Gastrocnemius medialis (tissue), 4 donors: Measurements from ENCODE around the gene ZDHHC11. TPM values are rescaled to one million over a fixed set of nuclear protein-coding genes. Genes with fewer than 3 reads are reported as not detected.
A peak's percentile ranks its signal among the peaks of the same experiment; 100 is the strongest.
"Not testable (repeated sequence)": the region's sequence is repeated elsewhere in the genome, so short reads cannot be mapped to it uniquely, and the experiment has no call there.

Experiments used
- ATAC-seq, 2 donors: fragments of 150-250 bp; one replicate each; pipeline ENCODE4 v1.9.1; 2016
- DNase-seq, 2 donors: peaks; one replicate each; pipeline ENCODE4 v3.0.0-alpha.2; 2019
- H3K27ac ChIP-seq, 4 donors: fragments of 200-600 bp; sonication (generic); 1 replicate in 1 of 4; 2 replicates in 3 of 4; pipeline ENCODE4 v1.5.1; 2016 to 2018; ENCODE audit warnings: mild to moderate bottlenecking in 2 of 4, moderate library complexity in 1 of 4
- H3K27me3 ChIP-seq, 3 donors: fragments of 200-600 bp; sonication (generic) in 2 of 3; 1 replicate in 1 of 3; 2 replicates in 2 of 3; pipeline versions ENCODE4 v1.5.1 to v1.6.0; 2016 to 2019; ENCODE audit warnings: mild to moderate bottlenecking in 1 of 3, moderate library complexity in 1 of 3
- H3K36me3 ChIP-seq, 2 donors: fragments of 200-600 bp; sonication (generic) in 1 of 2; one replicate each; pipeline ENCODE4 v1.5.1; 2017 to 2018
- H3K4me1 ChIP-seq, 2 donors: fragments of 200-600 bp; sonication (generic) in 1 of 2; one replicate each; pipeline ENCODE4 v1.5.1; 2016 to 2017; ENCODE audit warnings: mild to moderate bottlenecking in 2 of 2
- H3K4me3 ChIP-seq, 4 donors: fragments of 200-600 bp; sonication (generic) in 3 of 4; 1 replicate in 1 of 4; 2 replicates in 3 of 4; pipeline ENCODE4 v1.5.1; 2016 to 2019; ENCODE audit warnings: mild to moderate bottlenecking in 2 of 4
- H3K9me3 ChIP-seq, 3 donors: fragments of 200-600 bp; sonication (generic) in 2 of 3; 1 replicate in 1 of 3; 2 replicates in 2 of 3; pipeline ENCODE4 v1.5.1; 2016 to 2019
- POLR2A ChIP-seq, 2 donors: fragments of 450-650 bp; IDR thresholded peaks; one replicate each; pipeline ENCODE4 v1.6.1; 2017; ENCODE audit warnings: antibody characterized with exemption in 2 of 2, mild to moderate bottlenecking in 2 of 2, moderate library complexity in 2 of 2
- in situ Hi-C, 4 donors: fragments of 200-750 bp; cut with MboI; loops; one replicate each; pipeline versions ENCODE4 v1.15.0 to v1.8.0; 2017; ENCODE audit warnings: low sequenced_read_pairs in 4 of 4
- intact Hi-C: fragments of 100-400 bp; cut with DNase I; formaldehyde crosslinking; loops from one replicate; pipeline ENCODE4 v1.15.1; 2023; ENCODE audit warnings: low total_unique reads
- total RNA-seq, 4 donors: library from RNA; depleted of rRNA; stranded (reverse); fragments of >200 nt; gene quantifications; one replicate each; pipeline versions ENCODE4 v1.1.0 to v1.2.3, GENCODE V29; 2016

Gene ZDHHC11
- total RNA-seq, 4 donors from 2014 or later: 0.85 to 3.8 (median 2.3) TPM; not detected in 1

DNA sequence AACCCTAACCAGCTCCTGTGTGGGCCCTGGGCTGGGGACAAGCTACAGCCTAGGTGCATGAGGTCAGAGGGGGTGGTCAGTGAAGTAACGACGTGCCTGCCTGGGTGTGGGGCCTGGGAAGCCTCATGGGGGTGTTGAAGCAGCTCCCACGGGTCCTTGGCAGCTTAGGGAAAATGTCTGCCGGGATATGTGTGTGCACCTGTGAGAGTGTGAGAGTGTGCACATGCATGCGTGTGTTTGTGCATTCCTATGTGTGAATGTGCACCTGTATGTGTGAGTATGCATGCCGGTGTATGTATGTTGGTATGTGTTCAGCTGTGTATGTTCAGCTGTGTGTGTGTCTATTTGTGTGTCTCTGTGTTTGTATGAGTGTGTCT is 62.9 kb downstream of the ZDHHC11 start:
- H3K27me3 ChIP-seq, H3K27ac ChIP-seq, DNase-seq, in situ Hi-C loops, H3K36me3 ChIP-seq, H3K4me3 ChIP-seq, H3K9me3 ChIP-seq, intact Hi-C loops, ATAC-seq: not testable (repeated sequence)
- H3K4me1 ChIP-seq: peaks cover 0 to 12% of the 10 kb centered on the region in 2 donors

GRCh38 chr5:787224-787856 is 63.4 kb downstream of the ZDHHC11 start:
- H3K27me3 ChIP-seq, H3K4me3 ChIP-seq, in situ Hi-C loops, H3K36me3 ChIP-seq, H3K27ac ChIP-seq, ATAC-seq, intact Hi-C loops, DNase-seq, H3K9me3 ChIP-seq: not testable (repeated sequence)
- peaks cover 0 to 12% of the 10 kb centered on the region in 2 donors for H3K4me1 ChIP-seq

DNA sequence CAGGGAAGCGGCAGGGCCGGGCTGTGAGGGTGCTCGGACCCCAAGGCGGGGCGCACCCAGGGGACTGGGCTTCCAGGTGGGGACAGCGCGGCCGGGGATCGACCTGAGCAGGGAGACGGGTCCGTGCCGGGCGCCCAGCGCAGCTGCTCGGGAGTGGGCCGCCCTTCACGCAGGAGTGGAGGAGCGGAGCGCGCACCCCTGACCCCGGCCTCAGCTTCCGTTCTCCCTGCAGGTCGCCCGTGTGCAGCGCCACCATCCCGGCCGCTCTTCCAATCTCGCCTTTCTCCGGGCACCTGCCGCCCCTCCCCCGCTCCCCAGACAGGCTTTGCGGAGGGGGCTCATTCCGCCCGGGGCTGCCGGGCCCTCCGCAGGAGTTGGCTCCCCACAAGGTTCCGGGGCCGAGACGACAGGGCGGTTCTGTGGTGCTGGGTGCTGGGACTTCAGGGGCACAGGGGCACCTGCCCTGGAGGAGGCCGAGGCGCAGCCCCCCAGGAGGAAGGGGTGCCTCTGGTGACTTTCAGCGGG is 65.5 kb downstream of the ZDHHC11 start:
- intact Hi-C loops: loop anchor here (2.0 kb wide), 1 partner anchor 108 kb away; the partner anchor contains the start of genes BRD9 and TRIP13
- Histone ChIP-seq H3K4me1 (peaks cover 0 to 12% of the 10 kb centered on the region in 2 donors), H3K4me3 (peak overlapping the region; percentile 65 to 100 (median 90)), H3K27ac (peak overlapping the region in 3 of 4 donors; percentile 69 to 86 (median 78))
- H3K9me3 ChIP-seq, DNase-seq, H3K27me3 ChIP-seq, in situ Hi-C loops, H3K36me3 ChIP-seq: not testable (repeated sequence)
- ATAC-seq: peak; percentile 16

DNA sequence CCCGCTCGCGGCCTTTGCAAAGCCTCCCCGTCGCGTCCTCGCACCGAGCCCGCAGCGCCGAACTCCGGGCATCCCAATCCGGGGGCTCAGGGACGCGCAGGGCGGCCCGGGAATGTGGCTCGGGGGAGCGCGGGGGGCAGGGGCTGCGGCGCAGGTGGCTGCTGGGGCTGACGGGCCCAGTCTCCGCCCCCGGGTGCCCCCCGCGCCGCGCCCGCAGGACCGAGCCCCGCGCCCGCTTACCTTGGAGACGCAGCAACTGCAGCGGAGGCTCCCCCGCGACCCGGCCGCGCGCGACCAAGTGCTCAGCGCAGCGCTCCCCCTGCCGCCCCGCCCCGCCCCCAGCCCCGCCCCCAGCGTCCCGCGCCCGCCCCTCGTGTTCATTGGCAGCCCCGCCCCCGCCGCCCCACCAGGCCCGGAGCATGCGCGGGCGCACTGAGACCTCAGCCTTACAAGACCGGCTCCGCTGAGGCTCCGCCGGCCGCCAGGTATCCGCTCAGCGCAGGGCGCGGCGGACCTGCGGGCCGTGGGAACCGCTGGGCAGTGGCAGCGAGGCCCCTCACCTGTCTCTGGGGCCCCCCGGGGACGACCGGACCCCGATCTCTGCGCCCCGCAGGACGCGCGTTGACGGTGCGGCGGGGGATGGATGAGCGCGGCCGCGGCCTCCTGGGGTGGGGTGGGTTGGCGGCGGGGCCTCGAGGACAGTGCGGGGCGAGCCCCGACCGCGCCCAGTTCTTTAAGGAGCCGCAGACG is 66.2 kb downstream of the ZDHHC11 start, which contains the start of gene ZDHHC11B:
Gene ZDHHC11B, minus strand, starts transcription at position 302 of the 750 bp plus-strand sequence. CDS start 17,810 bp downstream, outside the sequence.
- H3K9me3 ChIP-seq, in situ Hi-C loops, H3K36me3 ChIP-seq, H3K27me3 ChIP-seq: not testable (repeated sequence)
- Histone ChIP-seq H3K27ac (peak within 1 kb of the TSS; percentile 69 to 86 (median 82)), H3K4me1 (peaks cover 0 to 12% of the 10 kb centered on the region in 2 donors), H3K4me3 (peak within 1 kb of the TSS; percentile 65 to 100 (median 90))
- intact Hi-C loops: loop anchor here (2.0 to 5.0 kb wide), 2 partner anchors 92 to 108 kb away; partner anchors contain the start of genes BRD9, TPPP and TRIP13
- TF ChIP-seq POLR2A (IDR thresholded peaks at IDR 0.05): peak; percentile 63 to 70
- ATAC-seq (peak; percentile 70 to 76), DNase-seq (peak; percentile 76 to 90)

- in situ Hi-C loops, DNase-seq, H3K9me3 ChIP-seq, H3K36me3 ChIP-seq, H3K27me3 ChIP-seq: not testable (repeated sequence)
- Histone ChIP-seq H3K4me3 (peak overlapping the region; percentile 65 to 98 (median 78)), H3K4me1 (peaks cover 0 to 12% of the 10 kb centered on the region in 2 donors), H3K27ac (peak overlapping the region; percentile 69 to 86 (median 82))
- intact Hi-C loops: loop anchor here (2.0 to 5.0 kb wide), 2 partner anchors 92 to 109 kb away; partner anchors contain the start of genes BRD9, TPPP and TRIP13
- ATAC-seq: peak; percentile 46 to 55
These were observed 66.8 kb downstream of the ZDHHC11 start for GRCh38 chr5:783881-784427.

DNA sequence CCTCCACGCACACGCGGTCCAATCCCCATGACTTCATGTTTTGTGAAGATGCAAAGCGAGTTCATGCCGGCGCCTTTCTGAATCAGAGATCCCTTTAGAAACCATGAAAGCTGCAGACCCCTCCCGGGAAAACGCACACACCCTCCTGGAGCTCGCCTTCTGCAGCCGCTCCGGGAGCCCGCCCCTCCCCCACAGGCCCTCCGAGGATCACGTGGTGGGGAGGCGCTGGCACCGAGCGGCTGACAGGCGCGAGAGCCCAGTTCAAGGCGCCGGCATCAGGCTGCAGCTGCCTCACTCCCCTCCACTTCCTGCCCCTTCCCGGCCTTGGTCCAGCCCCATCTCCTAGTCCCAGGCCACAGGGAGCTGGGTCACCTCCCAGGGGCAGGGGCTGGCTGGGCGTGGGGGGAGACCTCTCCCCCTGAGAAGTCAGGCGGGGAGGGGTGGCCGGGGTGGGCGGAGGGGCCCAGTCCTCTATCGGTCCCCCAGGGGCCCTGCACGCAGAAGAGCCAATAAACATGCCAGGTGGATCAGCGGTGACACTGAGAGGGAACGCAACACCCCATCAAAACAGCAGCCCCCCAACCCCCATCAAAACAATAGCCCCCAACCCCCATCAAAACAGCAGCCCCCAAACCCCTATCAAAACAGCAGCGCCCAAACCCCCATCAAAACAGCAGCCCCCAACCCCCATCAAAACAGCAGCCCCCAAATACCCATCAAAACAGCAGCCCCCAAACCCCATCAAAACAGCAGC is 67.6 kb downstream of the ZDHHC11 start:
- H3K4me3 ChIP-seq: peak overlapping the region; percentile 42 to 98 (median 69)
- peak; percentile 45 to 60 for ATAC-seq
- H3K36me3 ChIP-seq, H3K9me3 ChIP-seq, H3K27me3 ChIP-seq, in situ Hi-C loops: not testable (repeated sequence)
- peak overlapping the region; percentile 69 to 86 (median 75) for H3K27ac ChIP-seq
- H3K4me1 ChIP-seq: peaks cover 0 to 12% of the 10 kb centered on the region in 2 donors
- intact Hi-C loops: loop anchor here (5.0 kb wide), 1 partner anchor 91 kb away; the partner anchor contains the start of gene TPPP
- peak in 1 of 2 donors; percentile 64 for DNase-seq

- in situ Hi-C loops, H3K27me3 ChIP-seq, H3K9me3 ChIP-seq, H3K36me3 ChIP-seq, H3K4me3 ChIP-seq, DNase-seq, H3K27ac ChIP-seq: not testable (repeated sequence)
- H3K4me1 ChIP-seq: peaks cover 0 to 12% of the 10 kb centered on the region in 2 donors
- ATAC-seq: peak in 1 of 2 donors; percentile 1
- intact Hi-C loops: loop anchor here (5.0 kb wide), 1 partner anchor 90 kb away; the partner anchor contains the start of gene TPPP
These were observed 68.4 kb downstream of the ZDHHC11 start for GRCh38 chr5:782356-782755.

DNA sequence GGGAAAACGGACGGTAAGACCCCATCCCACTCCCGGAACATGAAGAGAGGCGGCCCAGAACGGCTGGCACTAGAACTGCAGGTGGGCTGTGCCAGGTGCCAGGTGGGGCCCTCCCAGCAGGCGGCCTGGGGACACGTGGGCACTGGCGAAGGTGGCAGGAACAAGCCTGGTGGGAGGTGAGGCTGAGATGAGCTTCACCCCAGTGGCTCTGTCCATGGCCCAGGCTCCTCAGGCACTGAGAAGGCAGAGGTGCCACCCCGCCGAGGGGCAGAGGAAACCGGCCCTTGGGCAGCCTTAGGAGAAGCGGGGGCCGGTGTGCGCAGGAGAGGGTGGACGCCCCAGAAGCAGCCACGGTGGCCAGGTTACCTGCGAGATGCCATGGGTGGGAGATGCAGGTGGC is 70.2 kb downstream of the ZDHHC11 start:
- H3K27me3 ChIP-seq, ATAC-seq, H3K36me3 ChIP-seq, in situ Hi-C loops, DNase-seq, H3K27ac ChIP-seq, H3K4me3 ChIP-seq, H3K9me3 ChIP-seq: not testable (repeated sequence)
- intact Hi-C loops: loop anchor here (5.0 kb wide), 1 partner anchor 88 kb away; the partner anchor contains the start of gene TPPP
- peaks cover 0 to 12% of the 10 kb centered on the region in 2 donors for H3K4me1 ChIP-seq

DNA sequence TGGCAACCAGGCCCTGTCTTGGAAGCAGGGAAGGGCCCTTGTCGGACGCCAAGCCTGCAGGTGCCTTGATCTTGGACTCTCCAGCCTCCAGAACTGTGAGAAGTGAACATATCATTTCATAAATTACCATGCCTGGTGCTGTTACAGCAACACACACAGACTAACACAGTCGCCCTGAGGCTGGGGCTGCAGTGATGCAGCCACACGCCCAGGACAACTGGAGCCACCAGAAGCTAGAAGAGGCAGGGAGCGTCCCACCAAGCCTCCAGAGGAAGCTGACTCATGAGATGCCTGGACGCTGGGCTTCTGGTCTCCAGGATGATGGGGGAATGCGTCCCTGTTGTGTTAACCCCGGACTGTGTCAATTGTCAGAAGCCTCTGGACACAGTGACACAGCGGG is 71.8 kb downstream of the ZDHHC11 start:
- H3K27me3 ChIP-seq, intact Hi-C loops, H3K27ac ChIP-seq, H3K4me3 ChIP-seq, ATAC-seq, H3K4me1 ChIP-seq, H3K36me3 ChIP-seq, in situ Hi-C loops, DNase-seq, H3K9me3 ChIP-seq: not testable (repeated sequence)

- H3K27me3 ChIP-seq, H3K36me3 ChIP-seq, intact Hi-C loops, DNase-seq, in situ Hi-C loops, H3K4me3 ChIP-seq, ATAC-seq, H3K27ac ChIP-seq, H3K9me3 ChIP-seq, H3K4me1 ChIP-seq: not testable (repeated sequence)
These were observed 72.4 kb downstream of the ZDHHC11 start for GRCh38 chr5:778421-778820.
